Measurements from ENCODE around the gene CDT1.
A peak's percentile ranks its signal among the peaks of the same experiment; 100 is the strongest.

The CDT1 gene

DNA sequence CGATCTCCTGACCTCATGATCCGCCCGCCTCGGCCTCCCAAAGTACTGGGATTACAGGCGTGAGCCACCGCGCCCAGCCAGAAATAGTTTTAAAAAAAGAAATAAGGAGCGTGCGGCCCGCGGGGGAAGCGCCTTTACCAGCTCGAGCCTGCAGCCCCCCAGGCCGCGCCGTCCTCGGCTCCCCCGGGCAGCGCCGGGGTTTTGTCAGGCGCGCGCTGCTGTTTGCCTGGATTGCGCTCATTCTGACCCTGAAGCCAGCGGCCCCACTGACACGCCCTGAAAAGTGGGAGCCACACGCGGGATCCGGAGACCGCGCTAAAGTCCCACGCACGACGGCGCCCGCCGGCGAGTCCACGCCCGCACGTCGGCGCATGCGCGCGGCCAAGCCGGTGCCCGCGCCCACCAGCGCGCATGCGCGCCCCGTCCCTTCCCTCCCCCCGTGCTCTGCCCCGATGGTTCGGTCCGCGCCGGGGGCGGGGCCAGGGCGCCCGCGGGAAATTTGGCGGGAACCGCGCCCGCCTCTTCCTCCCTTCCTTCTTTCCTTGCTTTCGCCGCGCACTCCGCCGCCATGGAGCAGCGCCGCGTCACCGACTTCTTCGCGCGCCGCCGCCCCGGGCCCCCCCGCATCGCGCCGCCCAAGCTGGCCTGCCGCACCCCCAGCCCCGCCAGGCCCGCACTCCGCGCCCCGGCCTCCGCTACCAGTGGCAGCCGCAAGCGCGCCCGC lies at the start of gene CDT1:
TSS of gene CDT1 (plus strand) at position 526 of the 724 bp plus-strand sequence. CDS start at position 569, 43 bp downstream.
- TF ChIP-seq GATA3 (IDR thresholded peaks at IDR 0.05; ENCODE audit: low read depth, low read length) (no peak), GATA2 (IDR thresholded peaks at IDR 0.05; ENCODE audit: low read depth, low read length) (no peak)

DNA sequence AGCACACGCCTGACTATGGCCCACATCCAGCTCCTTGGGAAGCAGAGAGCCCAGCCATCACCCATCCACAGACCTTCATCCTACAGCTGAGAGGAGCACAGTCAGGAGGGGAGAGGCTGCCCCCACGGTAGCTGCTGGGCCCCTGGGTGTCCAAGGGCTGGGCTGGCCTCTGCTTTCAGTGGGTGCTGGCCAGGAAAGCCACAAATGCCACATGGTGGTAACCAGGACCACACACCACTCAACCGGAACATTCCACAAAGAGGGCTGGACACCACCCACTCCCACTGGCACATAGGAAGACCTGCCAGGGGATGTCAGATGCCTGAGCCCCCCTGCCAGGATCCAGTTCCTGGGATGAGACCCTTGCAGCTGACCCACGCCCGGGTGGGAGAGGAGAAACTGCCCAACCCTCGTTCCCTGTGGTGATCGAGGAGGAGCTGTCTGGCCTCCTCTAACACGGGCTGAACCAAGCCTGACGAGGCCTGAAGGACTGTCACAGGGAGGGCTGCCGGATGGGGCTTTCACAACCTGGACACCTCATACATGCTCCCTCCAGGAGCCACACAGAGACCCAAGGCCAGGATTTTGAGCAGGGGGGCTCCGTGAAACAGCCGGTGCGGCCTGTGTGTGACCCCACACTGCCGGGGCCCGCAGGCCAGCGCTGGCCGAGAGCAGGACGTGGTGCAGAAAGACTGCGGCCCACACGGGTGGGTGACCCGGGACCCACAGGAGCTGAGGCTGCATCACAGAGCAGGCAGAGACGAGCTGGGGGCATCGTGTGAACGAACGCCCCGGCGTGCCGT lies 49.3 kb upstream of the CDT1 start:
- TF ChIP-seq GATA3 (IDR thresholded peaks at IDR 0.05; ENCODE audit: low read depth, low read length) (no peak), GATA2 (IDR thresholded peaks at IDR 0.05; ENCODE audit: low read depth, low read length) (no peak)

DNA sequence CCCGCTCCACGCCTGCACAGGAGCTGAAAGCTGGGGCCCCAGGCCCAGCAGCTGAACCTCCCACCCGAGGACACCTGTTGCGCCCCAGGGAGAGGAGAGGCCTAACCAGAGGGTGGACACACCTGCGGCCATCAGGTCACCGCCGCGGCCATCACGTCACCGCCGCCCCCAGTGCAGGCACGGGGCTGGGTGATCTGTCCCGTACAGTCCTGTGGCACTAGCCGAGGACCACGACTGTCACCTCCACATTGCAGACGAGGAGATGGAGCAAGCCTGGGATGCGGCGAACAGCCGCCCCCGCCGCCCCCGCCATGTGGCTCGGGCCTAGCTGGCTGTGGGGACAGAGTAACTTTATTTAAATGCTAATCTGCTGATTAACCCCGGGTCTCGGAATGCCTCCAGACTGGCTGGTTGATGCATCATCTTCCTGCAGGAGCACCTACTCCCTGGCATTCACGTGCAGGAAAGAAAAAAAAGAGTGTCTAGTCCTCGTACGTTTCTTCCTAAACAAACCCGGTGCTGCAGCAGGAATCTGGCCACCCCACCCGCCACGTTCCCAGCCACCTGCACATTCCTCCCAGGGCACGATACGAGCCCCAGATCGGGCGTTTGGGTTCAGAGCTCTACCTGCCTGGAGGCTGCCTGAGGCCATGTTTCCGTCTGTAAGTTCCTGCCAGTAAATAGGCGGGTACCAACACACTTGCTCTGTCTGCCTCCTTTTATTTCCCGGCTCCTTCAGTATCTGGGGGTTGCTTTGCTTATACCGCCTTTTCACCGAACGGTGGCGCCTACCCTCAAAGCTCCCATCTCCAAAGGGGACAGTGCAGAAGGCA lies 48.5 kb upstream of the CDT1 start:
- TF ChIP-seq GATA3 (IDR thresholded peaks at IDR 0.05; ENCODE audit: low read depth, low read length) (no peak), GATA2 (IDR thresholded peaks at IDR 0.05; ENCODE audit: low read depth, low read length) (no peak)

DNA sequence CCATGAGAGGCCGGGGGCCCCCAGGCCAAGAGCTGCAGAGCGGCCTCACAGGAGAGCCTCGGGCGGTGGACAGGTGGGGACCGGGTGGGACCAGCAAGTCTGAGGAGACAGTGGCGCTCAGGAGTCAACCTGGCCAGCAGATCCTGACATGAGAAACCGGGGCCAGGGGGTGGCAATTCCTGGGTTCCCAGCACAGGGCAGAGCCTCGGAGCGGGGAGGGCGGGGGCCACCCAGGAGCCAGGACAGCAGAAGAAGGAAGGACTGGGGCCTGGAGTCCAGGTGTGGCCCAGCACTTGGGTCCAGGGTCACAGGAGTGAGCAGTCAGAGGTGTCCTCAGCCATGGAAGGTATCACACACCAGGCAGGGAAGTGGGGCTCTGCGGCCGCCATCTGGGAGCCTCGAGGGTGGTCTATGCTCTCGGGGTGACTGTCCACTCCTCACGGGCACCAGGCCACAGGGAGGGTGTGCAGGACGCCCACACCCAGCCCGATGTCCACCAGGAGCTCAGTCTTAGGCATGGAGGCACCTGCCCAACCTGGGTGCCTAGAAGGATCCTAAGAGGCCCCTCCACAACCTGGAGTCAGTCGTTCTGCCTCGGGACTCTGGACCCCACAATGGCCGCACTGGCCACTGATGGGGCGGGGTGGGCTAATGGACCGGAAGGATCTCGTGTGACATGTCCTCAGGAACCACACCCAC lies 47.7 kb upstream of the CDT1 start:
- TF ChIP-seq GATA3 (IDR thresholded peaks at IDR 0.05; ENCODE audit: low read depth, low read length) (no peak), GATA2 (IDR thresholded peaks at IDR 0.05; ENCODE audit: low read depth, low read length) (no peak)

DNA sequence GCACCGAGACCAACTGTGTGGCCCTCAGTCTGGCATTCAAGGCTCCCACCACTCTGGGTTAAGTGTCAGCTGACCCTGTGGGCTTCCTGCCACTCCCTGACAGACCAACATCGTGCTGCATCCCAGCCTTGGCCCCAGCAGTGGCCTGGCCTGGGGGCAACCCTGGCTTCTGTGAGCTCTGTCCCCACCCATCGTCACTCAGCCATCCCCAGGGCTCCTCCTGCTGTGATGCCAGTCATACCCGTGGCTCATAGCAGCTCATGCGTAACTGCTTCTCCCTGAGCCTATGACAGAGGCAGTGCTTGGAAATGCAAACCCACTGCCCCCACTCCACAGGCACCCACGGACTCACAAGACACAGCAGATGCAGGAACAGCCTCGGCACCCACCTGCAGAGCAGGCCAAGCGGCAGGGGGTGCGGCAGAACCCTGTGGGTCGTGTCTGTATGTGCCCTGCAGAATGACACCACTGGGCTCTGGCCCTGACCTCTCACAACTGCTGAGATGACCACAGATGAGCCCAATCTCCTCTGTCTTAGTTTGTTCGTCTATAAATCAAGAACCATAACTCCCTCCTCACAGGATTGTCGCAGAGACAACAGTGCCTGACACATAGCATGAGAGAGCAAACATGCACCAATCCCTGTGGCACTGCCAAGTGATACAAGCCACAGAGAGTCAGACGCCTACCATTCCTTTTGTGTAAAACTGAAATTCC lies 45.2 kb upstream of the CDT1 start:
- TF ChIP-seq GATA3 (IDR thresholded peaks at IDR 0.05; ENCODE audit: low read depth, low read length) (no peak), GATA2 (IDR thresholded peaks at IDR 0.05; ENCODE audit: low read depth, low read length) (no peak)

DNA sequence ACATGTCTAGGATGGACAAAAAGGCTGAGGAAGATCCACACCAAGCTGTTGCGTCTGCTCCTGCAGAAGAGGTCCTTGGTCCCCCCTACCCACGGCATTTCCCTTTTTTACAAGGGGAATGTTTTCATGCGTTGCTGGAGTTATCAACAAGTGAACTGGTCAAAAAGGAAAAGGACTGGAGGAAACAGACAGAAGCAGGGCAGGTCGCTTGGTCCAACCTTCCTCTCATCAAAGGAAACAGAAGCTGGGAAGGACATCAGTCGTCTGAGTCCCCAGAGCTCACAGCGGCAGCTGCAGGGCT lies 44.7 kb upstream of the CDT1 start:
- no peak for TF ChIP-seq GATA2 (IDR thresholded peaks at IDR 0.05; ENCODE audit: low read depth, low read length)
- TF ChIP-seq GATA3 (IDR thresholded peaks at IDR 0.05; ENCODE audit: low read depth, low read length): no peak

DNA sequence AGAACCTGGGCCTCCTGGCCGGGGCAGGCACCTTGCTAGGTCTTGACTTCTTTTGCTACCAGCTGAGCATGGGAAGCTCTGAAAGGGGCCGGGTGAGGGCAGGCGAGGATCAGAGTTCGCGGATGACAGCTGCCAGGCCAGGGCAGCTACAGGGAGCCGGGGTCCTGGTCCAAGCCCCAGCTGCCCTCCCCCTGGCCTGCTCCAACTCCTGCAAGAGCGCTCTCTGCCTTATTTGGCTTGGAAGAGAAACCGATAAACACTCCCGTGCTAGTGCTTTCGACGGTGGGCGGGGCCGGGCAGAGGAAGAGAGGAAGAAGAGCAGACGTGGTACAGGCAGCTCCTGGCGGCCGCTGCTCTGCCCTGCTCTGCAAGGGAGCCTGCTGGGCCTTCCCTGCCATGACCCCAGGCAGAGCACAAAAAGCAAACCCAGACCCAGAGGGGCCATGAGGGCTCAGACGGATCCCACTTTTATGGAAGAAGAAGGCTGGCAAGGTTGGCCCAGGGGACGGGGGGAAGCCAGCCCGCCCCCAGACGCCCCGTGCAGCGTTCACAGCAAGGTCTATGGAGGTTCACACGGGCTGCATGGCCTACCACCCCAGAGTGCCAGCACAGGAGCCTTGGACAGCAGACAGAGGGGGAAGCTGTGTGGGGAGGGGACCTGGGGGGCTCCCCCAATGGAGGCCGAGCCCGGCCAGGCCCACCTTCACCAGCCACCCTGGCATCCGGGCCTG lies 44.2 kb upstream of the CDT1 start:
- TF ChIP-seq GATA3 (IDR thresholded peaks at IDR 0.05; ENCODE audit: low read depth, low read length) (no peak), GATA2 (IDR thresholded peaks at IDR 0.05; ENCODE audit: low read depth, low read length) (no peak)

DNA sequence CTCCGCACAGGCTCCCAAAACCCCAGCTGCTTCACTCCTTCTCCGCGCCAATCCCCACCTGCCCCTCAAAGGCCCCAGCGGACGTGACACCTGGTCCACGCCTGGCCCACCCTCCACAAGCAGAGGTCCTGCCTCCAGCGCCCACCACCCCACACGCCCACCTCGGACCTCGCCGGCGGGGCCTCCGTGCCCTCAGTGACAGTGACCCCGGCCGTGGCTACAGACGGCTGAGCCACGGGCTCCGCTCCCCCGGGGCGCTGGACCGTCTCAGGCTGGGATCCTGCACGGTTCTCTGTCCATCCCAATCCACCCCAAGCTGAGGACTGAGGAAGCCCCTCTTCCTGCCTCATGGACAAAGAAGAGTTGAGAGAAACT lies 43.6 kb upstream of the CDT1 start:
- no peak for TF ChIP-seq GATA2 (IDR thresholded peaks at IDR 0.05; ENCODE audit: low read depth, low read length)
- no peak for TF ChIP-seq GATA3 (IDR thresholded peaks at IDR 0.05; ENCODE audit: low read depth, low read length)

DNA sequence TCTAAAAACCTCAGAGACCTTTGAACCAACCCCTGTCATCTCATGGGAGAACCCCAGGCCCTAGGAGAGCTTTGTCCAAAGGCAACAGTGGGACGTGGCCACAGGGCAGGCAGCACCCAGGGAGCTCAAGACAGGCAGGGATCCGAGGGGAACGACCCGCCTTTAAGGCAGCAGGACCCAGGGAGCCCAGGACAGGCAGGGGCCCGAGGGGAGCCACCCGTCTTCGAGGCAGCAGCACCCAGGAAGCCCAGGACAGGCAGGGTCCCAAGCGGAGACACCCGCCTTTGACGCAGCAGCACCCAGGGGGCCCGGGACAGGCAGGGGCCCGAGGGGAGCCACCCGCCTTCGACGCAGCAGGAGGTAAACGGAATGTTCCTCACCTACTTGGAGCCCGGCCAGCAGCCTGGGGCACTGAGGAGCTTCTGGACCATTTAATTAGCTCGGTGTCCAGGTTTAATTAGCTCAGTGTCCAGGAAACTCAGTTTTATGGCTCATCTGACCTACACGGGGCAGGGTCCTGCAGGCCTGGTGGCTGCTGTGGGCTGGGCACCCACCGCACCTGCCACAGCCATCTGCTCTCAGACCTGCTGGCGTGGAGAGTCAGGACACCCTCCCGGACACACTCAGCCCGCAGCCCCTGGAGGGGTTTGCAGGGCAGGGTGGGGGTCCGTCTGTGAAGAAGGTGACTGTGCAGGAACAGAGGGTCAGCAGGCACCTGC lies 43.0 kb upstream of the CDT1 start:
- TF ChIP-seq GATA3 (IDR thresholded peaks at IDR 0.05; ENCODE audit: low read depth, low read length) (no peak), GATA2 (IDR thresholded peaks at IDR 0.05; ENCODE audit: low read depth, low read length) (no peak)

DNA sequence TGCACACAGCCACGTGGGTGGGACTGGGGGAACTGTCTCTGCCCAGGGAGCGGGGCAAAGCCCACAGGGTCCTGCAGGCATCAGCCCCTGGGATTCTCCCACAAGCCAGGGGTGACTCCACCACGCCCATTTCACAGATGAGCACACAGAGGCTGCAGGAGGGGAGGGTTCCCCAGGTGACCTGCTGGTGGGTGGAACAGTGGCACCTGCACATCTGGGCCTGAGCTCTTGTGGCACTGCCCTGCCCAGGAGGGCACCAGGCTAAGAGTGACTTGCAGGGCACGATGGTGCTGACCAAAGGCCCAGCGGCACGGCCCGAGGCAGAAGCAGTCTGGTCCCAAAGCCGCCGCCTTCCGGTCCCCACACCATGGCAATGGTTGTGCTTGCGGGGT lies 42.5 kb upstream of the CDT1 start:
- TF ChIP-seq GATA3 (IDR thresholded peaks at IDR 0.05; ENCODE audit: low read depth, low read length) (no peak), GATA2 (IDR thresholded peaks at IDR 0.05; ENCODE audit: low read depth, low read length) (no peak)

DNA sequence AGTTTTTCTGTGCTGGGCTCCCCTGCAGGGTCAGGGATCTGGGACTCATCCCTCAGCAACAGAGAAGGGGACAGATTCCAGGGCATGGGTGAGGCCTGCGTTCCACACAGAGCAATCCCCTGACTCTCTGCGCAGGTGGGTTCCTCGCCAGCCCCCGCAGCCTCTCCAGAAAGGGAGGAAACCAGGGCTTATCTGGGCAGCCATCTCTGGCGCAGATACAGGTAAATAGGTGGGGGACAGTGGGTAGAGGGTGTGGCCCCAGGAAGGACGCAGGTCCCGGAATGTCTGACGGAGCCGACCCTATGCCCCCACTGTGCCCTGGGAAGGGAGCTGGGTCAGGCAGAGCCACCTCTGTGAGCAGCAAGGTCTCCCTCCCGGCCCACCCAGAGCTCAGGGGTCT lies 41.8 kb upstream of the CDT1 start:
- TF ChIP-seq GATA3 (IDR thresholded peaks at IDR 0.05; ENCODE audit: low read depth, low read length) (no peak), GATA2 (IDR thresholded peaks at IDR 0.05; ENCODE audit: low read depth, low read length) (peak; percentile 44; the same call in 1 of the 2 replicates)

DNA sequence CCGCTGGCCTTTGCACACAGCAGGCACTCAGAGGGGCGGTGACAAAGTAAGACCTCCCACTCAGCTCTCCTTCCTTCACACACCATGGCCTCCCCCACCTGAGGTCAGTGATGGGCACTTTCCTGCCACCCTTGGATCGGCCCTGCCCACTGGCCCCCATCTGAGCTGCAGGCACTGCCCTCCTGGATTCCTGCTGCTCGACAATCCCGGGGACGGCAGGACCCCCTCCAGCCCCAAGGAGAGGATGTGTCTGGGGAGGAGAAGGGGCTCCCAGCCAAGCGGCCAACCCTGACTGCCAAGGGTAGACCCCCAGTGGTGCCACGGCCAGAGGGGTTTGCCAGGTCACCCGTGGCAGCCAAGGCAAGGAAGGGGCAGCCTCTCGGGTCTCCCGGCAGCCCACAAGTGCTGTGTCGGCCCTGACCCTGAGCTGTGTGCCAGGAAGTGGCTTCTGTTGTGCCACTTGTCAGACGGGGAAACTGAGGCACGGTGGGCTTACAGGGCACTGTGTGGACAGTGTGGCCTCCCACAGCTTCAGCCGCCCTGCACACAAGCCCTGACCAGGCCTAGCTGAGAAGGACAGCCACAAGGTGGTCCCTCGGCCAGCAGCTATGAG lies 41.2 kb upstream of the CDT1 start:
- TF ChIP-seq GATA2 (IDR thresholded peaks at IDR 0.05; ENCODE audit: low read depth, low read length) (no peak), GATA3 (IDR thresholded peaks at IDR 0.05; ENCODE audit: low read depth, low read length) (no peak)

Data from SH-SY5Y (cell line).